Measurements from ENCODE around the gene PSMF1.

The PSMF1 gene

GRCh38 chr20:1086277-1087213 lies 31.9 kb upstream of the PSMF1 start:
- no peak overlapping the region for H3K4me3 ChIP-seq (ENCODE audit: low read depth, low read length)
- DNase-seq (ENCODE audit: low read depth) = no peak
- TF ChIP-seq CTCF (IDR thresholded peaks at IDR 0.05; ENCODE audit: control insufficient read depth, extremely low read depth, insufficient read depth) = no peak

- TF ChIP-seq CTCF (IDR thresholded peaks at IDR 0.05; ENCODE audit: control insufficient read depth, extremely low read depth, insufficient read depth) = no peak
- no peak for DNase-seq (ENCODE audit: low read depth)
- no peak overlapping the region for H3K4me3 ChIP-seq (ENCODE audit: low read depth, low read length)
These were observed 31.0 kb upstream of the PSMF1 start for GRCh38 chr20:1087311-1087905.

- DNase-seq (ENCODE audit: low read depth) = no peak
- no peak overlapping the region for H3K4me3 ChIP-seq (ENCODE audit: low read depth, low read length)
- no peak for TF ChIP-seq CTCF (IDR thresholded peaks at IDR 0.05; ENCODE audit: control insufficient read depth, extremely low read depth, insufficient read depth)
These were observed 23.7 kb upstream of the PSMF1 start for GRCh38 chr20:1094751-1095150.

GRCh38 chr20:1101533-1101932 lies 16.9 kb upstream of the PSMF1 start:
- no peak for DNase-seq (ENCODE audit: low read depth)
- TF ChIP-seq CTCF (IDR thresholded peaks at IDR 0.05; ENCODE audit: control insufficient read depth, extremely low read depth, insufficient read depth) = no peak
- H3K4me3 ChIP-seq (ENCODE audit: low read depth, low read length) = no peak overlapping the region

- TF ChIP-seq CTCF (IDR thresholded peaks at IDR 0.05; ENCODE audit: control insufficient read depth, extremely low read depth, insufficient read depth) = no peak
- no peak overlapping the region for H3K4me3 ChIP-seq (ENCODE audit: low read depth, low read length)
- no peak for DNase-seq (ENCODE audit: low read depth)
These were observed 16.4 kb upstream of the PSMF1 start for GRCh38 chr20:1102016-1102415.

GRCh38 chr20:1103751-1104150 lies 14.7 kb upstream of the PSMF1 start:
- H3K4me3 ChIP-seq (ENCODE audit: low read depth, low read length) = no peak overlapping the region
- no peak for DNase-seq (ENCODE audit: low read depth)
- TF ChIP-seq CTCF (IDR thresholded peaks at IDR 0.05; ENCODE audit: control insufficient read depth, extremely low read depth, insufficient read depth) = no peak

Data from LNCaP clone FGC (cell line).